ENCODE measurements around the gene ANKRD40.

GRCh38 chr17:50657627-50658026 lies 50.1 kb downstream of the ANKRD40 start:
- no peak for TF ChIP-seq SP1 (IDR thresholded peaks at IDR 0.05)
- no peak for TF ChIP-seq NFRKB (IDR thresholded peaks at IDR 0.05)
- TF ChIP-seq FOXM1 (IDR thresholded peaks at IDR 0.05; ENCODE audit: borderline replicate concordance) = no peak
- TF ChIP-seq PKNOX1 (IDR thresholded peaks at IDR 0.05) = no peak
- no peak for TF ChIP-seq TARDBP (IDR thresholded peaks at IDR 0.05)
- no peak for TF ChIP-seq SUZ12 (IDR thresholded peaks at IDR 0.05)
- TF ChIP-seq ZNF384 (IDR thresholded peaks at IDR 0.05) = no peak
- no peak for TF ChIP-seq HDGF (IDR thresholded peaks at IDR 0.05; ENCODE audit: borderline replicate concordance)
- no peak for TF ChIP-seq L3MBTL2 (conservative IDR thresholded peaks at IDR 0.05)
- TF ChIP-seq FOXK2 (IDR thresholded peaks at IDR 0.05) = no peak
- TF ChIP-seq BHLHE40 (IDR thresholded peaks at IDR 0.05; ENCODE audit: borderline replicate concordance) = no peak
- no peak for TF ChIP-seq CTBP1 (IDR thresholded peaks at IDR 0.05; ENCODE audit: borderline replicate concordance)
